Inflammatory macrophage treated with lipopolysaccharide for 1 hour (primary cell): ENCODE measurements around the gene TRIM34.
"Not testable (repeated sequence)": the region's sequence is repeated elsewhere in the genome, so short reads cannot be mapped to it uniquely, and the experiment has no call there.

Experiments
- DNase-seq, 2 donors: peaks; one replicate each; pipeline ENCODE4 v3.0.0-alpha.2; 2020 to 2022

Gene TRIM34

DNA sequence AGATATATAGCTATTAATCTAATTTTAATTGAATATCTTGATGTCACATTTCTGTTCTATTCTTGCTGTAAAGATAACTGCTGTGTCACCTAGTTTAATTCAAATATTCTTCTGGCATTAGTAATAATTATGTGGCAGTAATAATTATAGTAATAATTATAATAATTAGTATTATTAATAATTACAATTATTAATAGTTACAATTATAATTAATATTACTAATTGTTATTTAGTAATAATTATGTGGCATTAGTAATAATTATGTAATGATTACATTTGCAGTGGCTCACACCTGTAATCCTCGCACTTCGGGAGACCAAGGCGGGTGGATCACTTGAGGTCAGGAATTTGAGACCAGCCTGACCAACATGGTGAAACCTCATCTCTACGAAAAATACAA lies 61.6 kb downstream of the TRIM34 start:
- DNase-seq = no peak

DNA sequence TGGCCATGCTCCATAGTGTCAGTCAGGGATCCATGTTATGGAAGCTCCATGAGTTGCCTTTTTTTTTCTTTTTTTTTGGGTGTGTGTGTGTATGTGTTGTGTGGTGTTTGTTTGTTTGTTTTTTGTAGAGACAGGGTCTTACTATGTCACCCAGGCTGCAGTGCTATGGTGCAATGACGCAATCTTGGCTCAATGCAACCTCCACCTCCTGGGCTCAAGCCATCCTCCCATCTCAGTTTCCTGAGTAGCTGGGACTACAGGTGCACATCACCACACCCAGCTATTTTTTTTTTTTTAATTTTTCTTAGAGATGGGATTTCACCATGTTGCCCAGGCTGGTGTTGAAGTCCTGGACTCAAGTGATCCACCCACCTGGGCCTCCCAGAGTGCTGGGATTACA lies 63.7 kb downstream of the TRIM34 start:
- DNase-seq = no peak

DNA sequence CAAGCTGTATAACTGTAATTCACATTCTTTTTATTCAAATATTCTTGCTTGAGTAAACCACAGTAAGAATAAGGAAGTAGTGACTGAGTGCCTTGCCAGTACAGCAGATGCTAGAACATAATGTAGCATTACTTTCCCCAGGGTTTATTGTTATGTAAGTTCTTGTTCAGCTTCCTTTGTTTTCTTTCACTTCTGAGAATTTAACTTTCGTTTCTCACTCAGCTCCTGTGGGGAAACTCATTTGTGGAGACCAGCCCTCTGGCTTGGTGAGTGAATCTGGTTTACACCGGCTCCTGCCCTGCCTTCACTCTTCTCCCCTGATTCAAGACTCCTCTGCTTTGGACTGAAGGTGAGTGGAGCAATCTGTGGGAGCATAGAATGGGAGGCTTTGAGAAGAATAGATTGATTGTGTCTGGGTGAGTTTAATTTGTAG lies 64.8 kb downstream of the TRIM34 start, which contains the start of gene TRIM22:
TSS of gene TRIM22 (plus strand) at position 240 of the 433 bp plus-strand sequence. CDS start 6,443 bp downstream, outside the sequence.
- DNase-seq = peak; percentile 87 to 95

DNA sequence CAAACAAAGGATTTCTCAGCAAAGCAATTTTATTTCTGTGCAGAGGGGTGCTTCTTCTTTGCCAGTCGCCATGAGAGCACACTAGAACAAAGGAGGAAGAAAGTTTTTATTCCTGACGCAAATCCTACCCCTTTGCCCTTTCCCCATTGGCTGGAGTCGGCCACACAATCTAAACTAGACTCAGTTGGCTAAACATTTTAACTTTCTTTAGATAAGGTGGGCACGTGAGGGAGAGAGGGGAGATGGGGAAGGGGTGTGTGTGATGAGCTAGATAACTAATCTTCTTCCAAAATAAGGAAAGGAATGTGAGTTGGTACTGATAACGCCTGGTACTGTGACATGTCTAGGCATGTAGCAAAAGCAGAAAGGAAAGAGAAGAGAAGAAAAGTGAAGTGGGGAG lies 65.4 kb downstream of the TRIM34 start:
- peak; percentile 12 to 64 for DNase-seq

DNA sequence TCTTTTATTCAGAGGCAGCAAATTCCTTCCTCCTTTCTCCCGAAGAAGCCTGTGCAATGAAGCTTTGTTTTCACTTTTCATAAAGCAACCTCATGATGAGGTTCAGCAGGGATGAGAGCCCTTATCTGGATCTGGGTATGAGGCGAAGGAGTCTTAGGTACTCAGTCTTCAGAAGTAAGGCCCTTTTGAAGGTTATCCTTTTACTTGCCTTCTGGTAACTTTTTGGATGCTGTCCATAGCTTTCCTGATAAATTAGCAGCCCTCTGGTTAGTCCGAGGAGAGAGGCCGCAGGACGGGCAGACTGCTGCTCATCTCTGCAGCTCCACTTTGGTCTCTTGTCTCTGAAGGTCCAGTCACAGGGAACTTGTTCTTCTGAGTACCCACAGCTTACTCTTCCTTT lies 65.9 kb downstream of the TRIM34 start:
- DNase-seq = peak; percentile 15 to 34

DNA sequence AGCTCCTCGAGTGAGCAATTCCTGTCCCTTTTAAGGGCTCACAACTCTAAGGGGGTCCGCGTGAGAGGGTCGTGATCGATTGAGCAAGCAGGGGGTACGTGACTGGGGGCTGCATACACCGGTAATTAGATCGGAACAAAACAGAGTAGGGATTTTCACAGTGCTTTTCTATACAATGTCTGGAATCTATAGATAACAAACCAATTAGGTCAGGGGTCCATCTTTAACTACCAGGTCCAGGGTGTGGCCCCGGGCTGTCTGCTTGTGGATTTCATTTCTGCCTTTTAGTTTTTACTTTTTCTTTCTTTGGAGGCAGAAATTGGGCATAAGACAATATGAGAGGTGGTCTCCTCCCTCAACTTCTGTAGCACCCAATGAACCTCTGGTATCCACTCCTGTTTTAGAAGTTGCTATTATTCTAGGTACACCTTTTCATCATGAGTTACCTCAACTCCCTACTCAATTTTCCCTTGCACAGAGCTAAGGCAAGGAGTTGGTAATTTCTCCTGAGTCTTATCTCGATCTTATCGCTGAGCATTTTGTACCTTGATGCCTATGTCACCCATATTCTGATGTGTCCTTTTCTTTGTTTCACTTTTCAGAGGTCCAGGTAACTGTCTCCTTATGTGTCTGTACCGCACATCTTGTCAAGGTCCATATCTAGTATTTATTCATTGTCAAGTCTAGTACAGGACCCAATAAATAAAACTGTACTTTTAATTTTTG lies 66.6 kb downstream of the TRIM34 start:
- DNase-seq = not testable (repeated sequence)

DNA sequence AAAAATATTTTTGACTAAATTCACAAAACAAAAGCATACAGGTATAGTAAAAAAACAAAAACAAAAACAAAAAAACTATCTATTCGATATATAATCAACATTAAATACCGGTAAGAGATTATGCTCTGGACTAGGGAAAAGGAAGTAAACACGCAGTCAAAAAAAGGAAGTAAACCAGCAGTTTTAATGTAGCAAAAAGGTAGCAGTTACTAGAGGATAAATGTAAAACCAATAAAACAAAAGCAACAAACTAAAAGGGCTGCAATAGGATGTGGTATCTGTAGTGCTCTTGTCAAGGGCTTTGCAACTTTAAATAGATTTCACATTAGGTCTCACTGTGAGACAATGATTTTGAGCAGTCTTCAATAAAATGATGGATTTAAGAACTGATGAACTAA lies 67.2 kb downstream of the TRIM34 start:
- peak in 1 of 2 donors; percentile 37 for DNase-seq
